MM.1S (cell line): ENCODE data around the gene LRIT1.

ENCODE experiments used
- DNase-seq: peaks from one replicate; pipeline ENCODE4 v3.0.0-alpha.2; 2015
- H2AFZ ChIP-seq: fragments of 300-600 bp; sonication (generic); 2 replicates; pipeline ENCODE4 v1.6.0; 2016; ENCODE audit warnings: antibody characterized with exemption, low read length
- H3F3A ChIP-seq: fragments of 300-600 bp; sonication (generic); 2 replicates; pipeline ENCODE4 v1.6.1; 2016; ENCODE audit warnings: mild to moderate bottlenecking, antibody characterized with exemption, low read length, moderate library complexity, mixed read lengths; ENCODE audit not compliant: insufficient read depth
- H3K27ac ChIP-seq: fragments of 300-600 bp; sonication (generic); 2 replicates; pipeline ENCODE4 v1.5.1; 2016; ENCODE audit warnings: mild to moderate bottlenecking, low read length
- H3K27me3 ChIP-seq: fragments of 300-600 bp; sonication (generic); replicated peaks from 2 replicates; pipeline ENCODE4 v1.6.0; 2016; ENCODE audit warnings: low read length; ENCODE audit not compliant: insufficient read depth
- H3K36me3 ChIP-seq: fragments of 300-600 bp; sonication (generic); replicated peaks from 2 replicates; pipeline ENCODE4 v1.6.1; 2016; ENCODE audit warnings: mild to moderate bottlenecking, low read length, mixed read lengths; ENCODE audit not compliant: insufficient read depth
- H3K4me1 ChIP-seq: fragments of 300-600 bp; sonication (generic); 2 replicates; pipeline ENCODE4 v1.6.1; 2016; ENCODE audit warnings: low read length, mixed read lengths
- H3K4me2 ChIP-seq: fragments of 300-600 bp; sonication (generic); 2 replicates; pipeline ENCODE4 v1.6.0; 2016; ENCODE audit warnings: low read depth, low read length
- H3K4me3 ChIP-seq: fragments of 300-600 bp; sonication (generic); 2 replicates; pipeline ENCODE4 v1.5.1; 2016; ENCODE audit warnings: low read length, mixed read lengths
- H3K79me2 ChIP-seq: fragments of 300-600 bp; sonication (generic); 2 replicates; pipeline ENCODE4 v1.6.1; 2016; ENCODE audit warnings: mixed run types, low read length, mixed read lengths
- H3K9ac ChIP-seq: fragments of 300-600 bp; sonication (generic); 2 replicates; pipeline ENCODE4 v1.6.1; 2016; ENCODE audit warnings: low read length, mixed read lengths
- H3K9me2 ChIP-seq: fragments of 300-600 bp; sonication (generic); replicated peaks from 2 replicates; pipeline ENCODE4 v1.6.1; 2016; ENCODE audit warnings: mild to moderate bottlenecking, low read length, mixed read lengths; ENCODE audit not compliant: insufficient read depth
- H3K9me3 ChIP-seq: fragments of 300-600 bp; sonication (generic); replicated peaks from 2 replicates; pipeline ENCODE4 v1.6.1; 2016; ENCODE audit warnings: mild to moderate bottlenecking, low read length, mixed read lengths; ENCODE audit not compliant: insufficient read depth
- H4K20me1 ChIP-seq: fragments of 300-600 bp; sonication (generic); 2 replicates; pipeline ENCODE4 v1.6.1; 2016; ENCODE audit warnings: mild to moderate bottlenecking, low read length, moderate library complexity, mixed read lengths; ENCODE audit not compliant: insufficient read depth
- EZH2 ChIP-seq: fragments of 300-600 bp; sonication (generic); optimal IDR thresholded peaks from 2 replicates; pipeline ENCODE3; 2017; ENCODE audit warnings: low read depth, mild to moderate bottlenecking, antibody characterized with exemption, low read length, mixed read lengths
- EZH2phosphoT487 ChIP-seq: fragments of 300-600 bp; sonication (generic); IDR thresholded peaks from 2 replicates; pipeline ENCODE4 v1.6.1; 2018; ENCODE audit warnings: antibody characterized with exemption, low read length
- TF ChIP-seq, protein P1 (sequence below): fragments of 300-600 bp; sonication (generic); IDR thresholded peaks from 2 replicates; pipeline ENCODE4 v1.5.1; 2016; ENCODE audit warnings: antibody characterized with exemption, low read length, mixed read lengths

The LRIT1 gene

DNA sequence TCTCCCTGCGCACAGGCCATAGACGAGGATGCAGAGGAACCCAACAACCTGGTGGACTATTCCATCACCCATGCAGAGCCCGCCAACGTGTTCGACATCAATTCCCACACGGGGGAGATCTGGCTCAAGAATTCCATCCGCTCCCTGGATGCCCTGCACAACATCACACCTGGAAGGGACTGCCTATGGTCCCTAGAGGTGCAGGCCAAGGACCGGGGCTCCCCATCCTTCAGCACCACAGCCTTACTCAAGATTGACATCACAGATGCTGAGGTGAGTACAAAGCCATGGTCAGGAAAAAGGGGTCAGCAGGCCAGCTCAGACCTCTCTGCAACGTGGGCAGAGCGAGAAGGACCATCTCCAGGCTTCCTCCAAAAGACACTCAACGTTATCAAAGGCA, 28.3 kb downstream of the LRIT1 start:
- no peaks in the 10 kb centered on the region for H4K20me1 ChIP-seq
- no peaks in the 10 kb centered on the region for H3K4me1 ChIP-seq
- H3K9me3 ChIP-seq: no peaks in the 10 kb centered on the region
- H2AFZ ChIP-seq: no peak overlapping the region
- DNase-seq: no peak
- H3K4me2 ChIP-seq: no peak overlapping the region
- no peak overlapping the region for H3K4me3 ChIP-seq
- no peaks in the 10 kb centered on the region for H3K36me3 ChIP-seq
- H3K9me2 ChIP-seq: no peaks in the 10 kb centered on the region
- no peaks in the 10 kb centered on the region for H3K27me3 ChIP-seq
- no peaks in the 10 kb centered on the region for H3F3A ChIP-seq
- no peak overlapping the region for H3K9ac ChIP-seq
- H3K79me2 ChIP-seq: no peaks in the 10 kb centered on the region
- H3K27ac ChIP-seq: no peak overlapping the region
- TF ChIP-seq, protein P1, sequence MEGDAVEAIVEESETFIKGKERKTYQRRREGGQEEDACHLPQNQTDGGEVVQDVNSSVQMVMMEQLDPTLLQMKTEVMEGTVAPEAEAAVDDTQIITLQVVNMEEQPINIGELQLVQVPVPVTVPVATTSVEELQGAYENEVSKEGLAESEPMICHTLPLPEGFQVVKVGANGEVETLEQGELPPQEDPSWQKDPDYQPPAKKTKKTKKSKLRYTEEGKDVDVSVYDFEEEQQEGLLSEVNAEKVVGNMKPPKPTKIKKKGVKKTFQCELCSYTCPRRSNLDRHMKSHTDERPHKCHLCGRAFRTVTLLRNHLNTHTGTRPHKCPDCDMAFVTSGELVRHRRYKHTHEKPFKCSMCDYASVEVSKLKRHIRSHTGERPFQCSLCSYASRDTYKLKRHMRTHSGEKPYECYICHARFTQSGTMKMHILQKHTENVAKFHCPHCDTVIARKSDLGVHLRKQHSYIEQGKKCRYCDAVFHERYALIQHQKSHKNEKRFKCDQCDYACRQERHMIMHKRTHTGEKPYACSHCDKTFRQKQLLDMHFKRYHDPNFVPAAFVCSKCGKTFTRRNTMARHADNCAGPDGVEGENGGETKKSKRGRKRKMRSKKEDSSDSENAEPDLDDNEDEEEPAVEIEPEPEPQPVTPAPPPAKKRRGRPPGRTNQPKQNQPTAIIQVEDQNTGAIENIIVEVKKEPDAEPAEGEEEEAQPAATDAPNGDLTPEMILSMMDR: no peak
- no peak for TF ChIP-seq EZH2phosphoT487
- TF ChIP-seq EZH2: no peak

DNA sequence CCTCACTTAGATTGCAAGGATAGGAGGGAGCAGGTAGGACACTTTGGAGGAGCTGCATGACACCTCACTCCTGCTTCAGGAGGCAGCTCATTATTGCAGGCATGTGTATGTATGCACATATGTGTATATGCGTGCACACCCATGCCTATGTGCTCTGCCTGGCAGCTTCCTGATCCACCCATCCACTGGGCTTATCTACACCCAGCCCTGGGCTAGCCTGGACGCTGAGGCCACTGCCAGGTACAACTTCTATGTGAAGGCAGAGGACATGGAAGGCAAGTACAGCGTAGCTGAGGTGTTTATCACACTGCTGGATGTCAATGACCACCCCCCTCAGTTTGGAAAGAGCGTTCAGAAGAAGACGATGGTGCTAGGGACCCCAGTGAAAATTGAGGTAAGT, 29.3 kb downstream of the LRIT1 start:
- no peak for DNase-seq
- Histone ChIP-seq H3K36me3 (no peaks in the 10 kb centered on the region), H3K4me2 (no peak overlapping the region)

DNA sequence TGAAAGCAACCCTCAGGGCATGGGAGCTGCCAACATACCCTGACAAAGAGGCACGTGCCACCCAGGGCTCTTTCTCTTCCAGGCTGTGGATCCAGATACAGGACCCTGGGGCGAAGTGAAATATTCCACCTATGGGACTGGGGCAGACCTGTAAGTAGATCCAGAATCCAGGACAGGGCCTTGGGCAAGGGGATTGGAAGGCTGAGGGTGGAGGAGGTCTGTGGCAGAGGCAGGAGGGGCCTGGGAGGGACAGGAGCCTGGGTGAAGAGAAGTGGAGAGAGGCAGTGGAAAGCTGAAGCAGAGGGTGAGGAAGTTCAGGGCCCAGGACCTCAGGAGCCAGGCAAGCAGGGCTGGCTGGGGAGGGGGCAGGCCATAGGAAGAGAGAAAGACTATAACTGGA, 29.8 kb downstream of the LRIT1 start:
- H3K9me2 ChIP-seq: no peaks in the 10 kb centered on the region
- H3K27me3 ChIP-seq: no peaks in the 10 kb centered on the region
- H3K79me2 ChIP-seq: no peaks in the 10 kb centered on the region
- no peak overlapping the region for H3K9ac ChIP-seq
- no peak overlapping the region for H3K4me2 ChIP-seq
- no peak for TF ChIP-seq EZH2phosphoT487
- TF ChIP-seq, protein P1: no peak
- TF ChIP-seq EZH2: no peak
- no peak overlapping the region for H3K27ac ChIP-seq
- no peak overlapping the region for H2AFZ ChIP-seq
- H3K9me3 ChIP-seq: no peaks in the 10 kb centered on the region
- H4K20me1 ChIP-seq: no peaks in the 10 kb centered on the region
- H3K4me3 ChIP-seq: no peak overlapping the region
- H3K36me3 ChIP-seq: no peaks in the 10 kb centered on the region
- H3K4me1 ChIP-seq: no peaks in the 10 kb centered on the region
- H3F3A ChIP-seq: no peaks in the 10 kb centered on the region
- no peak for DNase-seq

More for the DNA sequence above, 29.3 kb downstream of the LRIT1 start:
- Histone ChIP-seq H4K20me1 (no peaks in the 10 kb centered on the region), H3K9ac (no peak overlapping the region), H3K79me2 (no peaks in the 10 kb centered on the region), H3K27ac (no peak overlapping the region), H3K4me1 (no peaks in the 10 kb centered on the region), H2AFZ (no peak overlapping the region), H3F3A (no peaks in the 10 kb centered on the region), H3K4me3 (no peak overlapping the region), H3K9me3 (no peaks in the 10 kb centered on the region), H3K27me3 (no peaks in the 10 kb centered on the region), H3K9me2 (no peaks in the 10 kb centered on the region)
- TF ChIP-seq, protein P1: no peak
- TF ChIP-seq EZH2phosphoT487: no peak
- no peak for TF ChIP-seq EZH2
